Endodermal cell (in vitro differentiated cells): ENCODE measurements around the gene SETX. TPM values are rescaled to one million over a fixed set of nuclear protein-coding genes. Genes with fewer than 3 reads are reported as not detected.

Experiments
- DNase-seq: peaks from one replicate; pipeline ENCODE4 v3.0.0-alpha.2; 2017
- H3K27ac ChIP-seq: 2 replicates; pipeline ENCODE4 v1.5.1; 2013; ENCODE audit warnings: mild to moderate bottlenecking, low read depth, low read length, moderate library complexity
- H3K27me3 ChIP-seq: 2 replicates; pipeline ENCODE4 v1.6.1; 2013; ENCODE audit warnings: mild to moderate bottlenecking, low read length, moderate library complexity; ENCODE audit not compliant: insufficient read depth, control insufficient read depth, poor library complexity, severe bottlenecking
- H3K36me3 ChIP-seq: 2 replicates; pipeline ENCODE4 v1.7.0; 2013; ENCODE audit warnings: mild to moderate bottlenecking, low read length, moderate library complexity; ENCODE audit not compliant: control insufficient read depth, insufficient read depth
- H3K4me1 ChIP-seq: one replicate; pipeline ENCODE4 v1.7.0; 2013; ENCODE audit warnings: low read length; ENCODE audit not compliant: control insufficient read depth, insufficient read depth
- H3K4me3 ChIP-seq: 2 replicates; pipeline ENCODE4 v1.5.1; 2013; ENCODE audit warnings: mild to moderate bottlenecking, low read length, moderate library complexity
- H3K9ac ChIP-seq: 2 replicates; pipeline ENCODE4 v1.6.1; 2013; ENCODE audit warnings: mild to moderate bottlenecking, low read length, moderate library complexity; ENCODE audit not compliant: poor library complexity, severe bottlenecking; ENCODE audit errors: extremely low read depth
- H3K9me3 ChIP-seq: 2 replicates; pipeline ENCODE4 v1.6.1; 2013; ENCODE audit warnings: mild to moderate bottlenecking, low read length, moderate library complexity; ENCODE audit not compliant: control insufficient read depth
- H3K27ac Mint-ChIP-seq: 2 replicates; pipeline ENCODE4 v1.8.0; 2020; ENCODE audit warnings: mixed read lengths
- H3K27me3 Mint-ChIP-seq: 2 replicates; pipeline ENCODE4 v1.8.0; 2021; ENCODE audit warnings: mild to moderate bottlenecking, mixed read lengths; ENCODE audit not compliant: insufficient read depth
- H3K36me3 Mint-ChIP-seq: 2 replicates; pipeline ENCODE4 v1.8.0; 2020; ENCODE audit warnings: low read depth, mixed read lengths
- H3K4me1 Mint-ChIP-seq: 2 replicates; pipeline ENCODE4 v1.8.0; 2020; ENCODE audit warnings: mixed read lengths
- H3K4me3 Mint-ChIP-seq: 2 replicates; pipeline ENCODE4 v1.8.0; 2020; ENCODE audit warnings: mild to moderate bottlenecking, moderate library complexity, mixed read lengths
- H3K9me3 Mint-ChIP-seq: 2 replicates; pipeline ENCODE4 v1.8.0; 2020; ENCODE audit warnings: mild to moderate bottlenecking, mixed read lengths
- CTCF ChIP-seq: fragments of 200-600 bp; sonication (generic); conservative IDR thresholded peaks from 2 replicates; pipeline ENCODE4 v1.5.0; 2021; ENCODE audit warnings: antibody characterized with exemption, mild to moderate bottlenecking
- WGBS, 2 experiments: methylation state at CpG; one replicate each; pipeline versions ENCODE4 v1.1.5 to v1.1.7; 2013; ENCODE audit warnings: missing lambda C conversion rate in 2 of 2, mixed read lengths in 1 of 2; ENCODE audit not compliant: insufficient coverage in 1 of 2, insufficient read length in 1 of 2; 5-methylcytosine and 5-hydroxymethylcytosine counted together
- total RNA-seq, 2 donors: library from RNA; stranded (reverse); fragmentation: NEBNext Ultra II Directional in 1 of 2; extraction: Animal tissue kit (Norgen Biotek cat#: 25700) in 1 of 2; gene quantifications; 2 replicates in 1 of 2; 3 replicates in 1 of 2; pipeline ENCODE4 v1.2.1, GENCODE V29; 2021

The SETX gene
- total RNA-seq, 2 donors from 2014 or later: 40.0 to 53.3 TPM

- Histone ChIP-seq H3K27ac (no peak overlapping the region), H3K9ac (no peak overlapping the region), H3K9me3 (no peaks in the 10 kb centered on the region), H3K36me3 (no peaks in the 10 kb centered on the region), H3K4me3 (no peak overlapping the region), H3K4me1 (no peaks in the 10 kb centered on the region), H3K27me3 (no peaks in the 10 kb centered on the region)
- no peak for TF ChIP-seq CTCF
- Mint-ChIP-seq H3K9me3 (no peaks in the 10 kb centered on the region), H3K36me3 (no peaks in the 10 kb centered on the region), H3K4me3 (no peak overlapping the region), H3K27me3 (no peaks in the 10 kb centered on the region), H3K27ac (no peak overlapping the region), H3K4me1 (peaks cover 4% of the 10 kb centered on the region)
- WGBS, 2 experiments: 87 to 92% methylated on average over 5 to 10 of the region's 10 CpGs
- DNase-seq: no peak
Observed at GRCh38 chr9:132216861-132217619, 137.7 kb downstream of the SETX start.

- no peaks in the 10 kb centered on the region for H3K27me3 Mint-ChIP-seq
- H3K4me3 ChIP-seq: no peak overlapping the region
- no peak overlapping the region for H3K27ac ChIP-seq
- H3K9me3 ChIP-seq: no peaks in the 10 kb centered on the region
- no peak overlapping the region for H3K9ac ChIP-seq
- H3K36me3 ChIP-seq: no peaks in the 10 kb centered on the region
- WGBS, 2 experiments: 23 to 49% methylated on average over 9 to 18 of the region's 18 CpGs
- peak; percentile 86 for DNase-seq
- peak overlapping the region; percentile 52 for H3K27ac Mint-ChIP-seq
- no peaks in the 10 kb centered on the region for H3K27me3 ChIP-seq
- TF ChIP-seq CTCF: peak; percentile 64
- peaks cover 4% of the 10 kb centered on the region for H3K4me1 Mint-ChIP-seq
- H3K9me3 Mint-ChIP-seq: no peaks in the 10 kb centered on the region
- no peaks in the 10 kb centered on the region for H3K4me1 ChIP-seq
- H3K4me3 Mint-ChIP-seq: no peak overlapping the region
- H3K36me3 Mint-ChIP-seq: no peaks in the 10 kb centered on the region
Observed at GRCh38 chr9:132214027-132214622, 140.7 kb downstream of the SETX start.

- Mint-ChIP-seq H3K36me3 (no peaks in the 10 kb centered on the region), H3K9me3 (no peaks in the 10 kb centered on the region), H3K27me3 (no peaks in the 10 kb centered on the region), H3K4me3 (no peak overlapping the region), H3K27ac (no peak overlapping the region), H3K4me1 (peaks cover 10% of the 10 kb centered on the region)
- 90 to 100% methylated on average over 2 to 7 of the region's 7 CpGs for WGBS, 2 experiments
- Histone ChIP-seq H3K27me3 (no peaks in the 10 kb centered on the region), H3K27ac (no peak overlapping the region), H3K9ac (no peak overlapping the region), H3K36me3 (no peaks in the 10 kb centered on the region), H3K4me1 (no peaks in the 10 kb centered on the region), H3K9me3 (no peaks in the 10 kb centered on the region), H3K4me3 (no peak overlapping the region)
- no peak for DNase-seq
- TF ChIP-seq CTCF: no peak
Observed at GRCh38 chr9:132211570-132211969, 143.2 kb downstream of the SETX start.

Other genes starting within 250 kb of the SETX start
- 1 to 10 TPM; 1.3 TPM for gene NTNG2, start 192.9 kb downstream of the SETX start, total RNA-seq
- gene TTF1, start 51.9 kb upstream of the SETX start, total RNA-seq: 10 to 100 TPM; 21.0 to 23.7 TPM
- 1 to 10 TPM; 1.7 to 2.2 TPM for gene CFAP77, start 55.2 kb upstream of the SETX start, total RNA-seq
- not detected for gene BARHL1, start 227.6 kb upstream of the SETX start, total RNA-seq